Measurements from ENCODE around the gene BMP8A. TPM values are rescaled to one million over a fixed set of nuclear protein-coding genes. Genes with fewer than 3 reads are reported as not detected.
"Not testable (repeated sequence)": the region's sequence is repeated elsewhere in the genome, so short reads cannot be mapped to it uniquely, and the experiment has no call there.

Gene BMP8A
- total RNA-seq, 1 experiment from 2014 or later = not detected

- in situ Hi-C loops (cut with HindIII; ENCODE audit: low pct_unique_long_range_greater_than_20kb, low sequenced_read_pairs) = no loop called here
- no peak for DNase-seq (ENCODE audit: low read depth, low spot score)
Observed at GRCh38 chr1:39497585-39497984, 6.1 kb downstream of the BMP8A start.

GRCh38 chr1:39498096-39498710 lies 6.8 kb downstream of the BMP8A start:
- in situ Hi-C loops (cut with HindIII; ENCODE audit: low pct_unique_long_range_greater_than_20kb, low sequenced_read_pairs); DNase-seq (ENCODE audit: low read depth, low spot score): not testable (repeated sequence)

- in situ Hi-C loops (cut with HindIII; ENCODE audit: low pct_unique_long_range_greater_than_20kb, low sequenced_read_pairs); DNase-seq (ENCODE audit: low read depth, low spot score): not testable (repeated sequence)
Observed at GRCh38 chr1:39498821-39499220, 7.4 kb downstream of the BMP8A start.

- in situ Hi-C loops (cut with HindIII; ENCODE audit: low pct_unique_long_range_greater_than_20kb, low sequenced_read_pairs) = no loop called here
Observed at GRCh38 chr1:39499668-39500067, 8.2 kb downstream of the BMP8A start.

GRCh38 chr1:39500862-39501389 lies 9.5 kb downstream of the BMP8A start:
- DNase-seq (ENCODE audit: low read depth, low spot score) = no peak
- in situ Hi-C loops (cut with HindIII; ENCODE audit: low pct_unique_long_range_greater_than_20kb, low sequenced_read_pairs) = no loop called here

More at GRCh38 chr1:39499668-39500067, 8.2 kb downstream of the BMP8A start:
- no peak for DNase-seq (ENCODE audit: low read depth, low spot score)

GRCh38 chr1:39501666-39502065 lies 10.2 kb downstream of the BMP8A start:
- in situ Hi-C loops (cut with HindIII; ENCODE audit: low pct_unique_long_range_greater_than_20kb, low sequenced_read_pairs) = no loop called here
- no peak for DNase-seq (ENCODE audit: low read depth, low spot score)

- in situ Hi-C loops (cut with HindIII; ENCODE audit: low pct_unique_long_range_greater_than_20kb, low sequenced_read_pairs); DNase-seq (ENCODE audit: low read depth, low spot score): not testable (repeated sequence)
Observed at GRCh38 chr1:39504436-39504835, 13.0 kb downstream of the BMP8A start.

- in situ Hi-C loops (cut with HindIII; ENCODE audit: low pct_unique_long_range_greater_than_20kb, low sequenced_read_pairs) = no loop called here
- DNase-seq (ENCODE audit: low read depth, low spot score) = no peak
Observed at GRCh38 chr1:39505289-39505688, 13.9 kb downstream of the BMP8A start.

GRCh38 chr1:39507230-39507928 lies 15.9 kb downstream of the BMP8A start:
- in situ Hi-C loops (cut with HindIII; ENCODE audit: low pct_unique_long_range_greater_than_20kb, low sequenced_read_pairs) = no loop called here
- peak; percentile 44 for DNase-seq (ENCODE audit: low read depth, low spot score)

- no peak for DNase-seq (ENCODE audit: low read depth, low spot score)
- in situ Hi-C loops (cut with HindIII; ENCODE audit: low pct_unique_long_range_greater_than_20kb, low sequenced_read_pairs) = no loop called here
Observed at GRCh38 chr1:39508266-39508665, 16.8 kb downstream of the BMP8A start.

GRCh38 chr1:39508857-39509305 lies 17.4 kb downstream of the BMP8A start:
- in situ Hi-C loops (cut with HindIII; ENCODE audit: low pct_unique_long_range_greater_than_20kb, low sequenced_read_pairs) = no loop called here

GRCh38 chr1:39509360-39510009 lies 18.0 kb downstream of the BMP8A start:
- DNase-seq (ENCODE audit: low read depth, low spot score) = no peak
- in situ Hi-C loops (cut with HindIII; ENCODE audit: low pct_unique_long_range_greater_than_20kb, low sequenced_read_pairs) = no loop called here

More at GRCh38 chr1:39508857-39509305, 17.4 kb downstream of the BMP8A start:
- DNase-seq (ENCODE audit: low read depth, low spot score) = no peak

- in situ Hi-C loops (cut with HindIII; ENCODE audit: low pct_unique_long_range_greater_than_20kb, low sequenced_read_pairs); DNase-seq (ENCODE audit: low read depth, low spot score): not testable (repeated sequence)
Observed at GRCh38 chr1:39510570-39511186, 19.2 kb downstream of the BMP8A start.

- in situ Hi-C loops (cut with HindIII; ENCODE audit: low pct_unique_long_range_greater_than_20kb, low sequenced_read_pairs); DNase-seq (ENCODE audit: low read depth, low spot score): not testable (repeated sequence)
Observed at GRCh38 chr1:39511477-39511876, 20.0 kb downstream of the BMP8A start.

- DNase-seq (ENCODE audit: low read depth, low spot score); in situ Hi-C loops (cut with HindIII; ENCODE audit: low pct_unique_long_range_greater_than_20kb, low sequenced_read_pairs): not testable (repeated sequence)
Observed at GRCh38 chr1:39512234-39512847, 20.9 kb downstream of the BMP8A start.

GRCh38 chr1:39514710-39515124 lies 23.3 kb downstream of the BMP8A start:
- in situ Hi-C loops (cut with HindIII; ENCODE audit: low pct_unique_long_range_greater_than_20kb, low sequenced_read_pairs) = not testable (repeated sequence)

More at GRCh38 chr1:39514710-39515124, 23.3 kb downstream of the BMP8A start:
- DNase-seq (ENCODE audit: low read depth, low spot score) = not testable (repeated sequence)

Data from SK-MEL-5 (cell line).